22Rv1 (cell line): Measurements from ENCODE around the gene UNC13D.

Source experiments
- H3K27ac ChIP-seq: fragments of 450-650 bp; 2 replicates; pipeline ENCODE4 v1.5.1; 2017
- CTCF ChIP-seq: fragments of 450-650 bp; IDR thresholded peaks from 2 replicates; pipeline ENCODE4 v1.5.1; 2017; ENCODE audit warnings: mild to moderate bottlenecking
- ZFX ChIP-seq: fragments of 450-650 bp; IDR thresholded peaks from 2 replicates; pipeline ENCODE4 v1.6.1; 2017; ENCODE audit warnings: antibody characterized with exemption, borderline replicate concordance

The UNC13D gene

GRCh38 chr17:75818326-75818885 lies 25.8 kb downstream of the UNC13D start:
- H3K27ac ChIP-seq: no peak overlapping the region
- TF ChIP-seq ZFX (no peak), CTCF (no peak)

GRCh38 chr17:75817571-75817970 lies 26.6 kb downstream of the UNC13D start:
- TF ChIP-seq ZFX (no peak), CTCF (no peak)
- H3K27ac ChIP-seq: no peak overlapping the region

- TF ChIP-seq ZFX: no peak
- no peak for TF ChIP-seq CTCF
- H3K27ac ChIP-seq: no peak overlapping the region
Measured at GRCh38 chr17:75816693-75817092, 27.5 kb downstream of the UNC13D start.

GRCh38 chr17:75815399-75815798 lies 28.8 kb downstream of the UNC13D start:
- no peak overlapping the region for H3K27ac ChIP-seq
- TF ChIP-seq ZFX (no peak), CTCF (no peak)

- TF ChIP-seq CTCF (no peak), ZFX (no peak)
- H3K27ac ChIP-seq: no peak overlapping the region
Measured at GRCh38 chr17:75814900-75815373, 29.3 kb downstream of the UNC13D start.

GRCh38 chr17:75814021-75814395 lies 30.2 kb downstream of the UNC13D start:
- TF ChIP-seq ZFX (no peak), CTCF (no peak)
- no peak overlapping the region for H3K27ac ChIP-seq

GRCh38 chr17:75813081-75814020 lies 30.9 kb downstream of the UNC13D start:
- TF ChIP-seq CTCF: no peak
- no peak for TF ChIP-seq ZFX
- H3K27ac ChIP-seq: no peak overlapping the region
